ENCODE data around the gene IL17RC. TPM values are rescaled to one million over a fixed set of nuclear protein-coding genes. Genes with fewer than 3 reads are reported as not detected.
A peak's percentile ranks its signal among the peaks of the same experiment; 100 is the strongest.

Gene IL17RC
- total and polyA plus RNA-seq, 10 donors = 6.6 to 24.6 (median 19.4) TPM

GRCh38 chr3:9884555-9885165 lies 32.2 kb upstream of the IL17RC start:
- WGBS, 5 donors = 85 to 93% (median 91%) methylated on average over 11 of the region's 11 CpGs
- Histone ChIP-seq H3K9me3 (no peaks in the 10 kb centered on the region), H3K27me3 (replicated peaks in 1 of 7) (no peaks in the 10 kb centered on the region), H3K4me3 (no peak overlapping the region), H3K4me1 (peaks cover 0 to 4% (median 0%) of the 10 kb centered on the region in 6 donors), H3K36me3 (no peaks in the 10 kb centered on the region), H3K27ac (no peak overlapping the region)
- TF ChIP-seq CTCF (IDR thresholded peaks at IDR 0.05 in 8 of 11, conservative IDR thresholded peaks at IDR 0.05 in 3 of 11) (no peak), POLR2A (IDR thresholded peaks at IDR 0.05) (no peak), POLR2AphosphoS5 (IDR thresholded peaks at IDR 0.05) (no peak)
- intact Hi-C loops (cut with DNase I; ENCODE audit: low total_unique reads) = no loop called here
- DNase-seq = peak; percentile 14

DNA sequence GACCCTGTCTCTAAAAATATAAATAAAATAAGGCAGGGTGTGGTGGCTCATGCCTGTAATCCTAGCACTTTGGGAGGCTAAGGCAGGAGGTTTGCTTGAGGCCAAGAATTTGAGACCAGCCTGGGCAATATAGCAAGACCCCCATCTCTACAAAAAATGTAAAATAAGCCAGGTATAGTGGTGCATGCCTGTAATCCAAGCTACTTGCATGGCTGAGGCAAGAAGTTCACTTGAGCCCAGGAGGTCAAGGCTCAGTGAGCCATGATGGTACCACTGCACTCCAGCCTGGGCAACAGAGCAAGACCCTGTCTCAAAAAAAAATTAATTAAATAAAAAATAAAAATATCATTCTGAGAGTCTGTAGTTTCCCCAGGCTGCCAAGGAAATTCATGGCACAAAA lies 30.6 kb upstream of the IL17RC start:
- H3K4me1 ChIP-seq = peaks cover 3 to 16% (median 8%) of the 10 kb centered on the region in 6 donors
- H3K9me3 ChIP-seq = no peaks in the 10 kb centered on the region
- no peak overlapping the region for H3K4me3 ChIP-seq
- no peak overlapping the region for H3K27ac ChIP-seq
- intact Hi-C loops (cut with DNase I; ENCODE audit: low total_unique reads) = no loop called here
- DNase-seq = peak; percentile 27
- no peaks in the 10 kb centered on the region for H3K27me3 ChIP-seq (replicated peaks in 1 of 7)
- TF ChIP-seq CTCF (IDR thresholded peaks at IDR 0.05 in 8 of 11, conservative IDR thresholded peaks at IDR 0.05 in 3 of 11) (no peak), POLR2AphosphoS5 (IDR thresholded peaks at IDR 0.05) (no peak), POLR2A (IDR thresholded peaks at IDR 0.05) (no peak)
- no peaks in the 10 kb centered on the region for H3K36me3 ChIP-seq

DNA sequence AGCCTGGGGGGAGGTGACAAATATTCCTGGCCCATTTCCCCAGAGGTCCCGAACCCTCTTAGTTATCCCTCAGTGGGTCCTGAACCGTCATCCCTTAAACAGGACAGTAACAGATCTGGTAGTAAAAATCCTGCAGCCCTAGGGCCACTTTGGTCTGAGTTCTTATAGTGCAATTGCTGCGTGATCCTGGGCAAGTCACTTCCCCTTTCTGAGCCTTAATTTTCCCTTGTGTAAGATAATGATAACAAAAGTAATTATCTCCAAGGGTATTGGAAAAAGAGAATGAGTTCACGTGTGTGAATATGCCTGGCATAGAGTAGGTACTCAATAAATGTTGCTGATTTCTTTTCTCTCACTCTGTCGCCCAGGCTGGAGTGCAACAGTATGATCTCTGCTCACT lies 29.4 kb upstream of the IL17RC start:
- intact Hi-C loops (cut with DNase I; ENCODE audit: low total_unique reads) = no loop called here
- Histone ChIP-seq H3K4me1 (peaks cover 6 to 28% (median 17%) of the 10 kb centered on the region in 6 donors), H3K9me3 (no peaks in the 10 kb centered on the region), H3K27me3 (replicated peaks in 1 of 7) (no peaks in the 10 kb centered on the region), H3K4me3 (no peak overlapping the region), H3K27ac (no peak overlapping the region), H3K36me3 (peaks cover 0 to 5% (median 1%) of the 10 kb centered on the region in 6 donors)
- TF ChIP-seq CTCF (IDR thresholded peaks at IDR 0.05 in 8 of 11, conservative IDR thresholded peaks at IDR 0.05 in 3 of 11) (no peak), POLR2AphosphoS5 (IDR thresholded peaks at IDR 0.05) (no peak), POLR2A (IDR thresholded peaks at IDR 0.05) (no peak)
- peak; percentile 5 for DNase-seq
- whole genome bisulfite sequencing, 5 donors = 72 to 89% (median 81%) methylated on average over 5 of the region's 5 CpGs

- no peaks in the 10 kb centered on the region for H3K9me3 ChIP-seq
- peak; percentile 9 for DNase-seq
- peaks cover 6 to 38% (median 24%) of the 10 kb centered on the region in 6 donors for H3K4me1 ChIP-seq
- H3K27ac ChIP-seq = no peak overlapping the region
- WGBS, 5 donors = 86 to 97% (median 91%) methylated on average over 3 of the region's 3 CpGs
- no peak overlapping the region for H3K4me3 ChIP-seq
- TF ChIP-seq POLR2AphosphoS5 (IDR thresholded peaks at IDR 0.05) (no peak), POLR2A (IDR thresholded peaks at IDR 0.05) (no peak), CTCF (IDR thresholded peaks at IDR 0.05 in 8 of 11, conservative IDR thresholded peaks at IDR 0.05 in 3 of 11) (no peak)
- peaks cover 0 to 16% (median 9%) of the 10 kb centered on the region in 6 donors for H3K36me3 ChIP-seq
- no peaks in the 10 kb centered on the region for H3K27me3 ChIP-seq (replicated peaks in 1 of 7)
- intact Hi-C loops (cut with DNase I; ENCODE audit: low total_unique reads) = no loop called here
These were observed 28.4 kb upstream of the IL17RC start for GRCh38 chr3:9888540-9888939.
